Sigmoid colon (tissue), 4 donors: ENCODE measurements around the gene INO80D.

Experiments used
- POLR2AphosphoS5 ChIP-seq, 4 donors: sonication (generic); formaldehyde crosslinking; IDR thresholded peaks; one replicate each; pipeline ENCODE4 v1.6.1; 2017; ENCODE audit warnings: antibody characterized with exemption in 4 of 4
- TF ChIP-seq, protein P1 (sequence below), 4 experiments: fragments of 450-650 bp in 3 of 4; fragments of 200-600 bp in 1 of 4; IDR thresholded peaks; one replicate each; pipeline ENCODE4 v1.5.1; 2016 to 2019; ENCODE audit warnings: antibody characterized with exemption in 4 of 4, mild to moderate bottlenecking in 3 of 4, moderate library complexity in 2 of 4

DNA sequence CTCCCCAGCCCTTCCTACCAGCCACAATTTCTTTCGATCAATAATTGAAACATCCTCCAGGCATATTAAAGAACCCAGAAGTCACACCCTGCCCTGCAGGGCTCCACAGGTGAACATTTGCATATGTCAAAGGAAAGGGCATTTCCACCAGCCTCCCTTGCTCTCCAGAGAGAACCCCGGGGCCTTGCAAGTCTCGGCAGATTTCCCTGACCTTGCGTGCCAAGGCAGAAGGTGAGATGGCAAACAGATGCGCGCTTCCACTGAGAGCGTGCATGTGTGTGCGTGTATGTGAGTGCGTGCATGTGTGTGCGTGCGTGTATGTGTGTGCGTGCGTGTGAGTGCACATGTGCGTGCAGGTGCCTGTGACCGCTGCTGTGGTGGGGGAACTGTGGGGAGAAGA lies 120.3 kb downstream of the INO80D start:
- TF ChIP-seq POLR2AphosphoS5 (IDR thresholded peaks at IDR 0.05): no peak
- TF ChIP-seq, protein P1, sequence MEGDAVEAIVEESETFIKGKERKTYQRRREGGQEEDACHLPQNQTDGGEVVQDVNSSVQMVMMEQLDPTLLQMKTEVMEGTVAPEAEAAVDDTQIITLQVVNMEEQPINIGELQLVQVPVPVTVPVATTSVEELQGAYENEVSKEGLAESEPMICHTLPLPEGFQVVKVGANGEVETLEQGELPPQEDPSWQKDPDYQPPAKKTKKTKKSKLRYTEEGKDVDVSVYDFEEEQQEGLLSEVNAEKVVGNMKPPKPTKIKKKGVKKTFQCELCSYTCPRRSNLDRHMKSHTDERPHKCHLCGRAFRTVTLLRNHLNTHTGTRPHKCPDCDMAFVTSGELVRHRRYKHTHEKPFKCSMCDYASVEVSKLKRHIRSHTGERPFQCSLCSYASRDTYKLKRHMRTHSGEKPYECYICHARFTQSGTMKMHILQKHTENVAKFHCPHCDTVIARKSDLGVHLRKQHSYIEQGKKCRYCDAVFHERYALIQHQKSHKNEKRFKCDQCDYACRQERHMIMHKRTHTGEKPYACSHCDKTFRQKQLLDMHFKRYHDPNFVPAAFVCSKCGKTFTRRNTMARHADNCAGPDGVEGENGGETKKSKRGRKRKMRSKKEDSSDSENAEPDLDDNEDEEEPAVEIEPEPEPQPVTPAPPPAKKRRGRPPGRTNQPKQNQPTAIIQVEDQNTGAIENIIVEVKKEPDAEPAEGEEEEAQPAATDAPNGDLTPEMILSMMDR (IDR thresholded peaks at IDR 0.05): no peak
